ENCODE measurements around the gene CELA2A. TPM values are rescaled to one million over a fixed set of nuclear protein-coding genes. Genes with fewer than 3 reads are reported as not detected.

CELA2A gene
- total RNA-seq, 2 experiments from 2014 or later, result not detected

- no peak overlapping the region for H3K4me3 ChIP-seq (ENCODE audit: low read length)
- no peaks in the 10 kb centered on the region for H3K36me3 ChIP-seq (ENCODE audit: insufficient read depth, low read length)
- Mint-ChIP-seq H3K27me3 (peaks cover 4% of the 10 kb centered on the region), H3K9me3 (no peaks in the 10 kb centered on the region), H3K4me1 (ENCODE audit: low read depth) (no peaks in the 10 kb centered on the region), H3K27ac (no peak overlapping the region), H3K36me3 (ENCODE audit: low read depth) (no peaks in the 10 kb centered on the region), H3K4me3 (no peak overlapping the region)
- CTCF ChIA-PET, result no interaction called here
- peaks cover 0 to 4% of the 10 kb centered on the region in 2 experiments for H3K9me3 ChIP-seq (ENCODE audit: control insufficient read depth in 1 of 2, insufficient read depth in 1 of 2, low read length in 2 of 2)
- H3K27ac ChIP-seq (ENCODE audit: low read depth in 1 of 2, low read length in 2 of 2), result no peak overlapping the region
- DNase-seq, result no peak
- intact Hi-C loops (cut with DNase I, micrococcal nuclease), result no loop called here
- no peak for ATAC-seq (ENCODE audit: poor library complexity)
- peaks cover 2 to 4% of the 10 kb centered on the region in 2 experiments for H3K27me3 ChIP-seq (ENCODE audit: control insufficient read depth in 1 of 2, insufficient read depth in 2 of 2, low read length in 2 of 2)
- POLR2A ChIA-PET, result no interaction called here
- TF ChIP-seq CTCF (IDR thresholded peaks at IDR 0.05), result no peak
- H3K4me1 ChIP-seq (ENCODE audit: insufficient read depth, low read length), result peaks cover 6% of the 10 kb centered on the region
Observed at GRCh38 chr1:15442759-15443158, 13.8 kb upstream of the CELA2A start.

- Mint-ChIP-seq H3K27me3 (peaks cover 4% of the 10 kb centered on the region), H3K27ac (no peak overlapping the region), H3K9me3 (no peaks in the 10 kb centered on the region), H3K4me3 (no peak overlapping the region), H3K4me1 (ENCODE audit: low read depth) (no peaks in the 10 kb centered on the region), H3K36me3 (ENCODE audit: low read depth) (no peaks in the 10 kb centered on the region)
- POLR2A ChIA-PET, result no interaction called here
- Histone ChIP-seq H3K4me3 (ENCODE audit: low read length) (no peak overlapping the region), H3K4me1 (ENCODE audit: insufficient read depth, low read length) (peaks cover 6% of the 10 kb centered on the region), H3K27me3 (ENCODE audit: control insufficient read depth in 1 of 2, insufficient read depth in 2 of 2, low read length in 2 of 2) (peaks cover 2 to 4% of the 10 kb centered on the region in 2 experiments), H3K27ac (ENCODE audit: low read depth in 1 of 2, low read length in 2 of 2) (no peak overlapping the region), H3K9me3 (ENCODE audit: control insufficient read depth in 1 of 2, insufficient read depth in 1 of 2, low read length in 2 of 2) (peaks cover 0 to 4% of the 10 kb centered on the region in 2 experiments), H3K36me3 (ENCODE audit: insufficient read depth, low read length) (no peaks in the 10 kb centered on the region)
- no peak for DNase-seq
- ATAC-seq (ENCODE audit: poor library complexity), result no peak
- CTCF ChIA-PET, result interaction anchor here (1.0 kb wide), 2 partner anchors 12 to 120 kb away, joined by 3 to 5 read pairs; no protein-coding TSS in a partner anchor
- no peak for TF ChIP-seq CTCF (IDR thresholded peaks at IDR 0.05)
- intact Hi-C loops (cut with DNase I, micrococcal nuclease), result no loop called here
Observed at GRCh38 chr1:15443281-15443680, 13.3 kb upstream of the CELA2A start.

- Histone ChIP-seq H3K27me3 (ENCODE audit: control insufficient read depth in 1 of 2, insufficient read depth in 2 of 2, low read length in 2 of 2) (peaks cover 2 to 4% of the 10 kb centered on the region in 2 experiments), H3K9me3 (ENCODE audit: control insufficient read depth in 1 of 2, insufficient read depth in 1 of 2, low read length in 2 of 2) (peaks cover 0 to 4% of the 10 kb centered on the region in 2 experiments), H3K4me1 (ENCODE audit: insufficient read depth, low read length) (peaks cover 6% of the 10 kb centered on the region), H3K36me3 (ENCODE audit: insufficient read depth, low read length) (no peaks in the 10 kb centered on the region), H3K4me3 (ENCODE audit: low read length) (no peak overlapping the region), H3K27ac (ENCODE audit: low read depth in 1 of 2, low read length in 2 of 2) (no peak overlapping the region)
- intact Hi-C loops (cut with DNase I, micrococcal nuclease), result no loop called here
- CTCF ChIA-PET, result interaction anchor here (1.1 kb wide), 1 partner anchor 12 kb away, joined by 4 read pairs; no protein-coding TSS in a partner anchor
- POLR2A ChIA-PET, result no interaction called here
- no peaks in the 10 kb centered on the region for H3K36me3 Mint-ChIP-seq (ENCODE audit: low read depth)
- no peak overlapping the region for H3K27ac Mint-ChIP-seq
- ATAC-seq (ENCODE audit: poor library complexity), result no peak
- no peaks in the 10 kb centered on the region for H3K4me1 Mint-ChIP-seq (ENCODE audit: low read depth)
- H3K27me3 Mint-ChIP-seq, result peaks cover 4% of the 10 kb centered on the region
- H3K9me3 Mint-ChIP-seq, result no peaks in the 10 kb centered on the region
- DNase-seq, result peak in 1 of 14 experiments; percentile 15
- TF ChIP-seq CTCF (IDR thresholded peaks at IDR 0.05), result no peak
- no peak overlapping the region for H3K4me3 Mint-ChIP-seq
Observed at GRCh38 chr1:15444468-15445389, 11.8 kb upstream of the CELA2A start.

All from CD4-positive, alpha-beta T cell (primary cell).